Measurements from ENCODE around the gene SEC14L1.

Gene SEC14L1

GRCh38 chr17:77217123-77217522 is 76.4 kb downstream of the SEC14L1 start:
- H3K4me3 ChIP-seq (ENCODE audit: low read length), result no peak overlapping the region
- no peak overlapping the region for H3K4me2 ChIP-seq (ENCODE audit: low read depth, low read length)
- no peak overlapping the region for H2AFZ ChIP-seq (ENCODE audit: low read length)
- no peak overlapping the region for H3K9ac ChIP-seq (ENCODE audit: low read length)
- peaks cover 41% of the 10 kb centered on the region for H3K36me3 ChIP-seq (replicated peaks; ENCODE audit: insufficient read depth, low read length)
- H3K9me2 ChIP-seq (replicated peaks; ENCODE audit: insufficient read depth, low read length), result no peaks in the 10 kb centered on the region
- no peak for TF ChIP-seq EZH2phosphoT487 (IDR thresholded peaks at IDR 0.05; ENCODE audit: low read length)
- TF ChIP-seq, protein P1, sequence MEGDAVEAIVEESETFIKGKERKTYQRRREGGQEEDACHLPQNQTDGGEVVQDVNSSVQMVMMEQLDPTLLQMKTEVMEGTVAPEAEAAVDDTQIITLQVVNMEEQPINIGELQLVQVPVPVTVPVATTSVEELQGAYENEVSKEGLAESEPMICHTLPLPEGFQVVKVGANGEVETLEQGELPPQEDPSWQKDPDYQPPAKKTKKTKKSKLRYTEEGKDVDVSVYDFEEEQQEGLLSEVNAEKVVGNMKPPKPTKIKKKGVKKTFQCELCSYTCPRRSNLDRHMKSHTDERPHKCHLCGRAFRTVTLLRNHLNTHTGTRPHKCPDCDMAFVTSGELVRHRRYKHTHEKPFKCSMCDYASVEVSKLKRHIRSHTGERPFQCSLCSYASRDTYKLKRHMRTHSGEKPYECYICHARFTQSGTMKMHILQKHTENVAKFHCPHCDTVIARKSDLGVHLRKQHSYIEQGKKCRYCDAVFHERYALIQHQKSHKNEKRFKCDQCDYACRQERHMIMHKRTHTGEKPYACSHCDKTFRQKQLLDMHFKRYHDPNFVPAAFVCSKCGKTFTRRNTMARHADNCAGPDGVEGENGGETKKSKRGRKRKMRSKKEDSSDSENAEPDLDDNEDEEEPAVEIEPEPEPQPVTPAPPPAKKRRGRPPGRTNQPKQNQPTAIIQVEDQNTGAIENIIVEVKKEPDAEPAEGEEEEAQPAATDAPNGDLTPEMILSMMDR (IDR thresholded peaks at IDR 0.05; ENCODE audit: low read length), result no peak
- H3K79me2 ChIP-seq (ENCODE audit: low read length), result peaks cover 44% of the 10 kb centered on the region
- no peaks in the 10 kb centered on the region for H3K27me3 ChIP-seq (replicated peaks; ENCODE audit: insufficient read depth, low read length)
- peaks cover 29% of the 10 kb centered on the region for H3K4me1 ChIP-seq (ENCODE audit: low read length)
- H4K20me1 ChIP-seq (ENCODE audit: insufficient read depth, low read length), result no peaks in the 10 kb centered on the region
- no peak overlapping the region for H3K27ac ChIP-seq (ENCODE audit: low read length)
- no peaks in the 10 kb centered on the region for H3K9me3 ChIP-seq (replicated peaks; ENCODE audit: insufficient read depth, low read length)
- DNase-seq, result no peak
- H3F3A ChIP-seq (ENCODE audit: insufficient read depth, low read length), result peaks cover 11% of the 10 kb centered on the region

DNA sequence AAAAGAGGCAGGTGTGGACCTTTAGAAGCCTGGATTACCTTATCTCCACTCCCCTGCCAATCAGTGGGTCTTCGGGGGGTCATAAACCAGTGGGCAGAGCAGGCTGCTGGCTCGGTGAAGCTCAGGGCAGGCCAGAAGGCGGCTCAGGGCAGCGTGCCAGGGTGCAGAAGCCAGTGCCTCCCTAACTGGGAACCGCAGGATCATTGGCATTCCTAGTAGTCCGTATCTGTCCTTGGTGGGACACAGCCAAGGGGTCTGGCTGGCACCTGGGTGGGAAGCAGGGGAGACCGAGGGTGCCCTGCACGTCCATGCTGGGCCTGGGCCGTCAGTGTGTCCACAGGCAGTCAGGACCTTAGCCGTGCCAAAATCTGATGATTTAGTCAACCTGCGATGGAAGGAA is 76.8 kb downstream of the SEC14L1 start:
- H3K4me1 ChIP-seq (ENCODE audit: low read length), result peaks cover 26% of the 10 kb centered on the region
- H3K9me2 ChIP-seq (replicated peaks; ENCODE audit: insufficient read depth, low read length), result no peaks in the 10 kb centered on the region
- H3K36me3 ChIP-seq (replicated peaks; ENCODE audit: insufficient read depth, low read length), result peaks cover 41% of the 10 kb centered on the region
- H3K4me3 ChIP-seq (ENCODE audit: low read length), result no peak overlapping the region
- peaks cover 44% of the 10 kb centered on the region for H3K79me2 ChIP-seq (ENCODE audit: low read length)
- H4K20me1 ChIP-seq (ENCODE audit: insufficient read depth, low read length), result no peaks in the 10 kb centered on the region
- H3F3A ChIP-seq (ENCODE audit: insufficient read depth, low read length), result peaks cover 6% of the 10 kb centered on the region
- H3K9me3 ChIP-seq (replicated peaks; ENCODE audit: insufficient read depth, low read length), result no peaks in the 10 kb centered on the region
- no peak overlapping the region for H3K27ac ChIP-seq (ENCODE audit: low read length)
- H3K9ac ChIP-seq (ENCODE audit: low read length), result no peak overlapping the region
- TF ChIP-seq EZH2phosphoT487 (IDR thresholded peaks at IDR 0.05; ENCODE audit: low read length) (no peak), EZH2 (optimal IDR thresholded peaks at IDR 0.05; ENCODE audit: low read depth, low read length) (no peak)
- TF ChIP-seq, protein P1 (IDR thresholded peaks at IDR 0.05; ENCODE audit: low read length), result no peak
- DNase-seq, result no peak
- no peak overlapping the region for H3K4me2 ChIP-seq (ENCODE audit: low read depth, low read length)
- no peak overlapping the region for H2AFZ ChIP-seq (ENCODE audit: low read length)
- H3K27me3 ChIP-seq (replicated peaks; ENCODE audit: insufficient read depth, low read length), result no peaks in the 10 kb centered on the region

- TF ChIP-seq, protein P1 (IDR thresholded peaks at IDR 0.05; ENCODE audit: low read length), result no peak
- TF ChIP-seq EZH2phosphoT487 (IDR thresholded peaks at IDR 0.05; ENCODE audit: low read length) (no peak), EZH2 (optimal IDR thresholded peaks at IDR 0.05; ENCODE audit: low read depth, low read length) (no peak)
- no peak for DNase-seq
- Histone ChIP-seq H3K9ac (ENCODE audit: low read length) (no peak overlapping the region), H3K36me3 (replicated peaks; ENCODE audit: insufficient read depth, low read length) (peaks cover 33% of the 10 kb centered on the region), H3K79me2 (ENCODE audit: low read length) (peaks cover 31% of the 10 kb centered on the region), H3K9me2 (replicated peaks; ENCODE audit: insufficient read depth, low read length) (no peaks in the 10 kb centered on the region), H3F3A (ENCODE audit: insufficient read depth, low read length) (peaks cover 6% of the 10 kb centered on the region), H3K27me3 (replicated peaks; ENCODE audit: insufficient read depth, low read length) (no peaks in the 10 kb centered on the region), H4K20me1 (ENCODE audit: insufficient read depth, low read length) (no peaks in the 10 kb centered on the region), H3K9me3 (replicated peaks; ENCODE audit: insufficient read depth, low read length) (no peaks in the 10 kb centered on the region), H3K4me1 (ENCODE audit: low read length) (peaks cover 13% of the 10 kb centered on the region), H3K4me3 (ENCODE audit: low read length) (no peak overlapping the region), H2AFZ (ENCODE audit: low read length) (no peak overlapping the region), H3K4me2 (ENCODE audit: low read depth, low read length) (no peak overlapping the region), H3K27ac (ENCODE audit: low read length) (no peak overlapping the region)
Observed at GRCh38 chr17:77218902-77219301, 78.1 kb downstream of the SEC14L1 start.
